Kidney epithelial cell (primary cell): Measurements from ENCODE around the gene PCSK9. TPM values are rescaled to one million over a fixed set of nuclear protein-coding genes. Genes with fewer than 3 reads are reported as not detected.

Experiments used
- DNase-seq: peaks from one replicate; pipeline ENCODE4 v3.0.0-alpha.2; 2010; ENCODE audit warnings: low read depth
- H3K27me3 ChIP-seq: 2 replicates; pipeline ENCODE4 v1.6.0; 2011; ENCODE audit warnings: low read length; ENCODE audit not compliant: control insufficient read depth, insufficient read depth
- H3K36me3 ChIP-seq: 2 replicates; pipeline ENCODE4 v1.5.1; 2011; ENCODE audit warnings: low read length; ENCODE audit not compliant: control insufficient read depth, insufficient read depth
- H3K4me3 ChIP-seq: 2 replicates; pipeline ENCODE4 v1.5.1; 2011; ENCODE audit warnings: low read depth, mild to moderate bottlenecking, control low read depth, low read length
- total RNA-seq: library from RNA; depleted of rRNA; stranded (reverse); fragments of >200 nt; gene quantifications from 2 replicates; pipeline ENCODE4 v1.2.3, GENCODE V29; 2015
- TF ChIP-seq, protein P1 (sequence below): IDR thresholded peaks from 2 replicates; pipeline ENCODE4 v1.5.1; 2011; ENCODE audit warnings: mild to moderate bottlenecking, moderate library complexity, low read length, control low read depth, inconsistent platforms; ENCODE audit not compliant: insufficient read depth, poor library complexity, severe bottlenecking

PCSK9 gene
- total RNA-seq, 1 donor from 2014 or later = 4.5 TPM

DNA sequence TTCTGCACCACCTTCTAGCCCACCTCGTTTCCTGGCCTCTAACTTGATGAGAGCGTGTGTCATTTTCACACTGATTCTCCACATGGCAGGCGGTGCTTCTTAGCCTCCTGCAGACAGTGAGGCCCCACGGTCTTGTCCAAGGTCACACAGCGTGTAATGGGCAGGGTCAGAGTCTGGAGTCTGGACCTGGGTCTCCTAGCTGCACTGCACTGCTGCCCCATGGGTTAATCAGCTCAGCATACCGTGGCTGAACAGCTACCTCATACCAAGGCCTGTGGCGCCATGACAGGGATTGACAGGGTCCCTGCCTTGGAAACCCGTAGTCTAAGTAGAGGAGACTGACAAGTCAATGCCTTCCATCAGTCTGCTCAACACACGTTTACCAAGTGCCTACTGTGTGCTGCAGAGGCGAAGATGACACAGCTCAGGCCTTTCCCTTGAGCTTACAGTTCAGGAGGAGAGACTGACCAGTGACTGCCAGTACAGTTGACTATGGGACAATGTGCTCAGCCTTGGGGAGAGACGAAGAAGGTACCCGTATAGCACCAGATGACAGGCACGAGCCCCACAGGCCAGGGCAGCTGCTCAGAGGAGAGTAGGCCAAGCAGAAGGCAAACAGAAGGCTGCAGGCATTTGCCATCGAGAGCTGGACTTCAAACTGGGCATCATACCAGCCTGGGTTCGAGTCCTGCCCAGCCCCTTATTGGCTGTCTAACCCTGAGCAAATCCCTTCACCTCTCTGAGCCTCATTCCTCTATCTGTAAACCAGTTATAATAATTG lies 5.5 kb downstream of the PCSK9 start:
- H3K27me3 ChIP-seq = peaks cover 8% of the 10 kb centered on the region
- H3K4me3 ChIP-seq = no peak overlapping the region
- DNase-seq = no peak
- TF ChIP-seq, protein P1, sequence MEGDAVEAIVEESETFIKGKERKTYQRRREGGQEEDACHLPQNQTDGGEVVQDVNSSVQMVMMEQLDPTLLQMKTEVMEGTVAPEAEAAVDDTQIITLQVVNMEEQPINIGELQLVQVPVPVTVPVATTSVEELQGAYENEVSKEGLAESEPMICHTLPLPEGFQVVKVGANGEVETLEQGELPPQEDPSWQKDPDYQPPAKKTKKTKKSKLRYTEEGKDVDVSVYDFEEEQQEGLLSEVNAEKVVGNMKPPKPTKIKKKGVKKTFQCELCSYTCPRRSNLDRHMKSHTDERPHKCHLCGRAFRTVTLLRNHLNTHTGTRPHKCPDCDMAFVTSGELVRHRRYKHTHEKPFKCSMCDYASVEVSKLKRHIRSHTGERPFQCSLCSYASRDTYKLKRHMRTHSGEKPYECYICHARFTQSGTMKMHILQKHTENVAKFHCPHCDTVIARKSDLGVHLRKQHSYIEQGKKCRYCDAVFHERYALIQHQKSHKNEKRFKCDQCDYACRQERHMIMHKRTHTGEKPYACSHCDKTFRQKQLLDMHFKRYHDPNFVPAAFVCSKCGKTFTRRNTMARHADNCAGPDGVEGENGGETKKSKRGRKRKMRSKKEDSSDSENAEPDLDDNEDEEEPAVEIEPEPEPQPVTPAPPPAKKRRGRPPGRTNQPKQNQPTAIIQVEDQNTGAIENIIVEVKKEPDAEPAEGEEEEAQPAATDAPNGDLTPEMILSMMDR = no peak
- no peaks in the 10 kb centered on the region for H3K36me3 ChIP-seq

DNA sequence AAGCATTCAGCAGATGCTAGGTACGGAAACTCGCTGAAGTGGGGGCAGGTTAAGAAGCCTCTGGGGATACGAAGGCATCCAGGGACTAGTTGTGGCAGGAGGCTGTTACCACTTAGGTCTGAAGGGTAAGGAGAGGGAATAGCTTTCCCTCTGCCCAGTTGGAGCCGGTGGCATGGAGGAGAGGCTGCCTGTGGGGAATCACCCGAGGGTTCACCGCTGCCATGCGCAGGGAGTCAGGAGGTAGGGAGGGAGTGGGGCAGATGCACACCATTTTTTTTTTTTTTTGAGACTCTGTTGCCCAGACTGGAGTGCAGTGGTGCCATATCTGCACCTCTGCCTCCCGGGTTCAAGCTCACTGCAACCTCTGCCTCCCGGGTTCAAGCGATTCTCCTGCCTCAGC lies 6.1 kb downstream of the PCSK9 start:
- no peaks in the 10 kb centered on the region for H3K36me3 ChIP-seq
- no peak for DNase-seq
- TF ChIP-seq, protein P1 = no peak
- peaks cover 4% of the 10 kb centered on the region for H3K27me3 ChIP-seq
- H3K4me3 ChIP-seq = no peak overlapping the region

GRCh38 chr1:55046871-55047270 lies 7.5 kb downstream of the PCSK9 start:
- Histone ChIP-seq H3K4me3 (no peak overlapping the region), H3K27me3 (no peaks in the 10 kb centered on the region), H3K36me3 (no peaks in the 10 kb centered on the region)
- TF ChIP-seq, protein P1 = no peak
- DNase-seq = no peak

GRCh38 chr1:55047611-55048010 lies 8.3 kb downstream of the PCSK9 start:
- H3K4me3 ChIP-seq = no peak overlapping the region
- TF ChIP-seq, protein P1 = no peak
- H3K36me3 ChIP-seq = no peaks in the 10 kb centered on the region
- no peak for DNase-seq
- no peaks in the 10 kb centered on the region for H3K27me3 ChIP-seq

DNA sequence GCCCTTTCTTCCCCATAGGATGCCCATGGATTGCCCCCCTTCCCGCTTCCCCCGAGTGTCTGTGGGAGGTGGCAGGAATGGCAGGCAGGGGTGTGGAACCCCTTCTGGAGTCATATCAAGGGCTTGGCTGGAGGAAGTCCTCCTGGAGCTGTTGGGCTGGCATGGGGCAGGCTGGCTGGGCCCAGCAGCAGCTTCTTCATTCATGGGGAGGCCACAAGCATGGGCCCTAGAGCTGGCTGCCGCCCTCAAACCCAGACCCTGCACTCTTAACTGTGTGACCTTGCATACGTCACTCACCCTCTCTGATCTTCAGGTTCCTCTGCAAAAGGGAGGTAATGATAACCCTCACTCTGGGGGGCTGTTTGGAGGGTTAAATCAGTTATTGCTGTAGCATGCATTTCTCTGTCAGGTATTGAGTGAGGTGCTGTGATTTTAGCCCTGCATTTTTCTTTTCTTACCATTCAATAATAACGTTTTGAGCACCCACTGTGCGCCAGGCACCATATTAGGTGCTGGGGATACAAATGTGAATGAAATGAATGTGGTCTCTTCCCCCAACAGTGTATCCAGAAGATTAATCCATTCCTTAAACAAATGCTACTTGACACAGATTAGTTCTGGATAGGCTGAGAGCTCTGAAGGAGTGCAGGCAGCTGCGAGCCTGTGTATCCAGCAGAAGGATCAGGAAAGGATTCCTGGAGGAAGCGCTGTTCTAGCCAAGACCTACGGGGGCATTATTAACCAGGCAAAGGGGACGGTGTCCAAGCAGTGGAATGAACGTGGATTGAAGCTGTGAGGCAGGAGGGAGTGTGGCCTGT lies 9.3 kb downstream of the PCSK9 start:
- TF ChIP-seq, protein P1 = no peak
- DNase-seq = no peak
- no peaks in the 10 kb centered on the region for H3K36me3 ChIP-seq
- H3K4me3 ChIP-seq = no peak overlapping the region
- no peaks in the 10 kb centered on the region for H3K27me3 ChIP-seq
